Smooth muscle cell of the umbilical artery (primary cell): Measurements from ENCODE around the gene HUNK. TPM values are rescaled to one million over a fixed set of nuclear protein-coding genes. Genes with fewer than 3 reads are reported as not detected.

Source experiments
- total RNA-seq: library from RNA; depleted of rRNA; stranded (reverse); fragments of >200 nt; gene quantifications from 2 replicates; pipeline ENCODE4 v1.2.3, GENCODE V29; 2014

The HUNK gene
- total RNA-seq = not detected in 2 replicates

GRCh38 chr21:31872452-31873274 lies at the start of gene HUNK:
HUNK (plus strand) TSS chr21:31873020; CDS start chr21:31873675, 655 bp downstream.

Other genes starting within 250 kb of the HUNK start
- gene SOD1, start 213.3 kb upstream of the HUNK start, total RNA-seq = 241 and 260 TPM in 2 replicates
- 3.9 and 7.4 TPM in 2 replicates for gene SCAF4, start 140.9 kb upstream of the HUNK start, total RNA-seq